GM21528 (cell line): Measurements from ENCODE around the gene APLP2.
"Not testable (repeated sequence)": the region's sequence is repeated elsewhere in the genome, so short reads cannot be mapped to it uniquely, and the experiment has no call there.

Experiments
- ATAC-seq: cut with Tn5 transposase; IDR thresholded peaks from one replicate; pipeline ENCODE4 v1.9.1; 2021; ENCODE audit warnings: mild to moderate bottlenecking, moderate library complexity; ENCODE audit not compliant: unreplicated experiment, low FRiP score

APLP2 gene

GRCh38 chr11:130187096-130187495 is 117.4 kb downstream of the APLP2 start:
- ATAC-seq = no peak

- ATAC-seq = no peak
These were observed 118.4 kb downstream of the APLP2 start for GRCh38 chr11:130188047-130188446.

- no peak for ATAC-seq
These were observed 119.1 kb downstream of the APLP2 start for GRCh38 chr11:130188585-130189347.

- ATAC-seq = no peak
These were observed 120.0 kb downstream of the APLP2 start for GRCh38 chr11:130189492-130190210.

- ATAC-seq = no peak
These were observed 120.7 kb downstream of the APLP2 start for GRCh38 chr11:130190371-130190881.

- ATAC-seq = no peak
These were observed 122.2 kb downstream of the APLP2 start for GRCh38 chr11:130191896-130192295.

- ATAC-seq = no peak
These were observed 123.2 kb downstream of the APLP2 start for GRCh38 chr11:130192845-130193267.

GRCh38 chr11:130193551-130193950 is 123.9 kb downstream of the APLP2 start:
- ATAC-seq = not testable (repeated sequence)
